ENCODE measurements around the gene SUGCT.

Gene SUGCT

GRCh38 chr7:40276061-40276460, 141.3 kb downstream of the SUGCT start:
- DNase-seq, result no peak

- DNase-seq, result no peak
Measured at GRCh38 chr7:40279991-40280390, 145.2 kb downstream of the SUGCT start.

GRCh38 chr7:40282858-40283257, 148.1 kb downstream of the SUGCT start:
- no peak for DNase-seq

- no peak for DNase-seq
Measured at GRCh38 chr7:40283391-40283790, 148.6 kb downstream of the SUGCT start.

- no peak for DNase-seq
Measured at GRCh38 chr7:40288827-40289226, 154.0 kb downstream of the SUGCT start.

GRCh38 chr7:40297741-40298311, 163.0 kb downstream of the SUGCT start:
- no peak for DNase-seq

- DNase-seq, result no peak
Measured at GRCh38 chr7:40298421-40298820, 163.6 kb downstream of the SUGCT start.

- no peak for DNase-seq
Measured at GRCh38 chr7:40299097-40299496, 164.3 kb downstream of the SUGCT start.

- DNase-seq, result no peak
Measured at GRCh38 chr7:40300146-40300670, 165.4 kb downstream of the SUGCT start.

GRCh38 chr7:40301486-40302068, 166.8 kb downstream of the SUGCT start:
- DNase-seq, result no peak

GRCh38 chr7:40303996-40304395, 169.2 kb downstream of the SUGCT start:
- DNase-seq, result no peak

- DNase-seq, result no peak
Measured at GRCh38 chr7:40305229-40305628, 170.4 kb downstream of the SUGCT start.

GRCh38 chr7:40306025-40306424, 171.2 kb downstream of the SUGCT start:
- DNase-seq, result no peak

- DNase-seq, result no peak
Measured at GRCh38 chr7:40306596-40306995, 171.8 kb downstream of the SUGCT start.

- no peak for DNase-seq
Measured at GRCh38 chr7:40310258-40310657, 175.5 kb downstream of the SUGCT start.

- no peak for DNase-seq
Measured at GRCh38 chr7:40311307-40311706, 176.5 kb downstream of the SUGCT start.

- DNase-seq, result no peak
Measured at GRCh38 chr7:40315277-40315676, 180.5 kb downstream of the SUGCT start.

GRCh38 chr7:40316176-40316575, 181.4 kb downstream of the SUGCT start:
- no peak for DNase-seq

- no peak for DNase-seq
Measured at GRCh38 chr7:40324914-40325313, 190.1 kb downstream of the SUGCT start.

- DNase-seq, result no peak
Measured at GRCh38 chr7:40327113-40327512, 192.3 kb downstream of the SUGCT start.

GRCh38 chr7:40327873-40328272, 193.1 kb downstream of the SUGCT start:
- no peak for DNase-seq

- no peak for DNase-seq
Measured at GRCh38 chr7:40329601-40330153, 194.9 kb downstream of the SUGCT start.

- DNase-seq, result no peak
Measured at GRCh38 chr7:40330408-40330807, 195.6 kb downstream of the SUGCT start.

- no peak for DNase-seq
Measured at GRCh38 chr7:40331915-40332314, 197.1 kb downstream of the SUGCT start.

GRCh38 chr7:40332516-40332915, 197.7 kb downstream of the SUGCT start:
- no peak for DNase-seq
